NCI-H2081 (cell line): ENCODE data around the gene RSRP1.
A peak's percentile ranks its signal among the peaks of the same experiment; 100 is the strongest.

Experiments used
- DNase-seq, 2 experiments: peaks; one replicate each; lab custom pipeline; 2025; lab: John Stamatoyannopoulos, UW

The RSRP1 gene

GRCh38 chr1:25217598-25218232 lies 29.5 kb downstream of the RSRP1 start:
- no peak for DNase-seq

- no peak for DNase-seq
Measured at GRCh38 chr1:25217015-25217414, 30.2 kb downstream of the RSRP1 start.

GRCh38 chr1:25216123-25216522 lies 31.1 kb downstream of the RSRP1 start:
- DNase-seq = no peak

GRCh38 chr1:25212725-25213124 lies 34.5 kb downstream of the RSRP1 start:
- DNase-seq = no peak

GRCh38 chr1:25210728-25211127 lies 36.5 kb downstream of the RSRP1 start:
- no peak for DNase-seq

- no peak for DNase-seq
Measured at GRCh38 chr1:25209516-25209915, 37.7 kb downstream of the RSRP1 start.

- DNase-seq = no peak
Measured at GRCh38 chr1:25208561-25209222, 38.6 kb downstream of the RSRP1 start.

- DNase-seq = no peak
Measured at GRCh38 chr1:25208092-25208491, 39.2 kb downstream of the RSRP1 start.

- no peak for DNase-seq
Measured at GRCh38 chr1:25206201-25206600, 41.1 kb downstream of the RSRP1 start.

GRCh38 chr1:25205786-25206185 lies 41.5 kb downstream of the RSRP1 start:
- DNase-seq = no peak

- peak; percentile 45 to 61 for DNase-seq
Measured at GRCh38 chr1:25204797-25205480, 42.3 kb downstream of the RSRP1 start.

- no peak for DNase-seq
Measured at GRCh38 chr1:25201006-25201405, 46.2 kb downstream of the RSRP1 start.

GRCh38 chr1:25199819-25200620 lies 47.2 kb downstream of the RSRP1 start:
- DNase-seq = no peak

- peak in 1 of 2 experiments; percentile 36 for DNase-seq
Measured at GRCh38 chr1:25198663-25199252, 48.5 kb downstream of the RSRP1 start.

GRCh38 chr1:25197982-25198662 lies 49.1 kb downstream of the RSRP1 start:
- DNase-seq = no peak

- DNase-seq = no peak
Measured at GRCh38 chr1:25197235-25197975, 49.8 kb downstream of the RSRP1 start.

- DNase-seq = no peak
Measured at GRCh38 chr1:25196830-25197229, 50.4 kb downstream of the RSRP1 start.

GRCh38 chr1:25195835-25196234 lies 51.4 kb downstream of the RSRP1 start:
- no peak for DNase-seq

- DNase-seq = no peak
Measured at GRCh38 chr1:25194572-25195020, 52.7 kb downstream of the RSRP1 start.

- DNase-seq = no peak
Measured at GRCh38 chr1:25194054-25194453, 53.2 kb downstream of the RSRP1 start.

- no peak for DNase-seq
Measured at GRCh38 chr1:25193229-25193628, 54.0 kb downstream of the RSRP1 start.
